ENCODE results near the gene MICAL2. TPM values are rescaled to one million over a fixed set of nuclear protein-coding genes. Genes with fewer than 3 reads are reported as not detected.

Gene MICAL2
- total RNA-seq, 1 donor from 2014 or later, result 21.7 TPM

- Mint-ChIP-seq H3K4me3 (ENCODE audit: unreplicated experiment) (no peak overlapping the region), H3K4me1 (ENCODE audit: unreplicated experiment) (peaks cover 7% of the 10 kb centered on the region), H3K27me3 (ENCODE audit: unreplicated experiment) (peaks cover 7% of the 10 kb centered on the region), H3K36me3 (ENCODE audit: low read depth, unreplicated experiment) (peaks cover 7% of the 10 kb centered on the region), H3K9me3 (ENCODE audit: unreplicated experiment) (no peaks in the 10 kb centered on the region), H3K27ac (ENCODE audit: unreplicated experiment) (no peak overlapping the region)
- no peak for TF ChIP-seq CTCF (IDR thresholded peaks at IDR 0.05; ENCODE audit: unreplicated experiment)
- no peak for DNase-seq (ENCODE audit: low spot score)
These were observed 166.6 kb downstream of the MICAL2 start for GRCh38 chr11:12276831-12277475.

GRCh38 chr11:12278766-12279671 lies 168.6 kb downstream of the MICAL2 start:
- Mint-ChIP-seq H3K36me3 (ENCODE audit: low read depth, unreplicated experiment) (peaks cover 7% of the 10 kb centered on the region), H3K9me3 (ENCODE audit: unreplicated experiment) (no peaks in the 10 kb centered on the region), H3K27ac (ENCODE audit: unreplicated experiment) (no peak overlapping the region), H3K4me3 (ENCODE audit: unreplicated experiment) (no peak overlapping the region), H3K27me3 (ENCODE audit: unreplicated experiment) (peaks cover 7% of the 10 kb centered on the region), H3K4me1 (ENCODE audit: unreplicated experiment) (peaks cover 7% of the 10 kb centered on the region)
- TF ChIP-seq CTCF (IDR thresholded peaks at IDR 0.05; ENCODE audit: unreplicated experiment), result no peak
- DNase-seq (ENCODE audit: low spot score), result no peak

GRCh38 chr11:12279672-12280108 lies 169.3 kb downstream of the MICAL2 start:
- Mint-ChIP-seq H3K4me1 (ENCODE audit: unreplicated experiment) (peaks cover 7% of the 10 kb centered on the region), H3K4me3 (ENCODE audit: unreplicated experiment) (no peak overlapping the region), H3K27me3 (ENCODE audit: unreplicated experiment) (peaks cover 6% of the 10 kb centered on the region), H3K9me3 (ENCODE audit: unreplicated experiment) (no peaks in the 10 kb centered on the region), H3K27ac (ENCODE audit: unreplicated experiment) (no peak overlapping the region), H3K36me3 (ENCODE audit: low read depth, unreplicated experiment) (peaks cover 7% of the 10 kb centered on the region)
- DNase-seq (ENCODE audit: low spot score), result no peak
- TF ChIP-seq CTCF (IDR thresholded peaks at IDR 0.05; ENCODE audit: unreplicated experiment), result no peak

- Mint-ChIP-seq H3K4me1 (ENCODE audit: unreplicated experiment) (peaks cover 7% of the 10 kb centered on the region), H3K27me3 (ENCODE audit: unreplicated experiment) (peaks cover 9% of the 10 kb centered on the region), H3K4me3 (ENCODE audit: unreplicated experiment) (no peak overlapping the region), H3K27ac (ENCODE audit: unreplicated experiment) (no peak overlapping the region), H3K9me3 (ENCODE audit: unreplicated experiment) (no peaks in the 10 kb centered on the region), H3K36me3 (ENCODE audit: low read depth, unreplicated experiment) (peaks cover 1% of the 10 kb centered on the region)
- TF ChIP-seq CTCF (IDR thresholded peaks at IDR 0.05; ENCODE audit: unreplicated experiment), result no peak
- no peak for DNase-seq (ENCODE audit: low spot score)
These were observed 169.9 kb downstream of the MICAL2 start for GRCh38 chr11:12280199-12280837.
